HCT116 (cell line): ENCODE measurements around the gene SNAI1. TPM values are rescaled to one million over a fixed set of nuclear protein-coding genes. Genes with fewer than 3 reads are reported as not detected.

Experiments used
- ATAC-seq: fragments of 200-7000 bp; cut with Tn5 transposase; 2 replicates; pipeline ENCODE4 v1.9.1; 2020; ENCODE audit warnings: mild to moderate bottlenecking, moderate library complexity
- BruUV-seq: library from RNA; stranded (reverse); fragments of 400-500 nt; replicated peaks from 2 replicates; lab custom pipeline; 2021; lab: Mats Ljungman, UMichigan
- CTCF ChIA-PET: fragments of 300-600 bp; sonication (Branson Sonifier 250); formaldehyde crosslinking; loops from one replicate; lab custom pipeline; 2021; ENCODE audit warnings: antibody characterized with exemption; lab: Charles Lee
- POLR2A ChIA-PET: fragments of 300-600, 350-600 bp; sonication (Branson Sonifier 250); formaldehyde crosslinking; loops from one replicate; lab custom pipeline; 2021; ENCODE audit warnings: antibody characterized with exemption; lab: Charles Lee
- RAD21 ChIA-PET, 2 experiments: fragments of 300-600 bp; sonication (Branson Sonifier 250); formaldehyde crosslinking; loops; one replicate each; lab custom pipeline; 2023; ENCODE audit warnings: low total read pairs in 2 of 2; ENCODE audit not compliant: uncharacterized antibody in 2 of 2, unreplicated experiment in 2 of 2, low non-redundant PET in 1 of 2; lab: Charles Lee
- DNase-seq: peaks from one replicate; pipeline ENCODE4 v3.0.0-alpha.2; 2010; ENCODE audit warnings: low read depth, low spot score
- H2AFZ ChIP-seq: fragments of 200-600 bp; shearing (Covaris generic), sonication (generic); 2 replicates; pipeline ENCODE4 v1.6.1; 2017; ENCODE audit warnings: low read depth, mixed run types, mixed read lengths, antibody characterized with exemption, low read length; ENCODE audit not compliant: poor library complexity, severe bottlenecking
- H3K27ac ChIP-seq: 2 replicates; pipeline ENCODE4 v1.5.1; 2012; ENCODE audit warnings: low read depth, low read length
- H3K27me3 ChIP-seq: fragments of 200-600 bp; sonication (generic); 2 replicates; pipeline ENCODE4 v1.6.1; 2016; ENCODE audit warnings: mixed run types, low read length, mixed read lengths; ENCODE audit not compliant: insufficient read depth
- H3K36me3 ChIP-seq, 2 experiments: fragments of 200-500 bp in 1 of 2; fragments of 200-600 bp in 1 of 2; sonication (Bioruptor generic) in 1 of 2; sonication (generic) in 1 of 2; 2 replicates each; pipeline versions ENCODE4 v1.5.1 to v1.6.1; 2014 to 2016; ENCODE audit warnings: low read length in 2 of 2, inconsistent platforms in 1 of 2, mixed read lengths in 1 of 2, mixed run types in 1 of 2; ENCODE audit not compliant: insufficient read depth in 2 of 2, control insufficient read depth in 1 of 2
- H3K4me1 ChIP-seq, 2 experiments: fragments of 200-600 bp in 1 of 2; sonication (generic) in 1 of 2; 2 replicates each; pipeline versions ENCODE4 v1.5.1 to v1.6.1; 2012 to 2017; ENCODE audit warnings: low read length in 2 of 2, inconsistent platforms in 1 of 2, mild to moderate bottlenecking in 1 of 2, mixed read lengths in 1 of 2, mixed run types in 1 of 2, moderate library complexity in 1 of 2; ENCODE audit not compliant: insufficient read depth in 2 of 2, control insufficient read depth in 1 of 2
- H3K4me2 ChIP-seq: fragments of 200-600 bp; sonication (generic); 2 replicates; pipeline ENCODE4 v1.6.1; 2017; ENCODE audit warnings: mixed run types, low read length, mixed read lengths
- H3K4me3 ChIP-seq, 2 experiments: fragments of 200-600 bp in 1 of 2; sonication (generic) in 1 of 2; replicated peaks in 1 of 2; 2 replicates each; pipeline ENCODE4 v1.5.1; 2011 to 2016; ENCODE audit warnings: low read length in 2 of 2, control low read depth in 1 of 2, low read depth in 1 of 2, mild to moderate bottlenecking in 1 of 2, mixed read lengths in 1 of 2, mixed run types in 1 of 2
- H3K79me2 ChIP-seq: fragments of 200-600 bp; sonication (generic); 2 replicates; pipeline ENCODE4 v1.6.1; 2017; ENCODE audit warnings: mild to moderate bottlenecking, mixed run types, low read length, moderate library complexity, mixed read lengths; ENCODE audit not compliant: insufficient read depth
- H3K9ac ChIP-seq: fragments of 200-600 bp; sonication (generic); 2 replicates; pipeline ENCODE4 v1.6.1; 2016; ENCODE audit warnings: low read length, mixed read lengths
- H3K9me2 ChIP-seq: fragments of 200-600 bp; sonication (generic), shearing (Covaris generic); 2 replicates; pipeline ENCODE4 v1.6.1; 2017; ENCODE audit warnings: mixed run types, mild to moderate bottlenecking, moderate library complexity; ENCODE audit not compliant: insufficient read depth
- H3K9me3 ChIP-seq, 2 experiments: fragments of 200-500 bp in 1 of 2; fragments of 200-600 bp in 1 of 2; sonication (Bioruptor generic) in 1 of 2; sonication (generic) in 1 of 2; 2 replicates each; pipeline ENCODE4 v1.6.1; 2014 to 2017; ENCODE audit warnings: low read length in 2 of 2, mixed read lengths in 2 of 2, inconsistent platforms in 1 of 2, low read depth in 1 of 2, mild to moderate bottlenecking in 1 of 2, mixed run types in 1 of 2, moderate library complexity in 1 of 2; ENCODE audit not compliant: control insufficient read depth in 1 of 2, insufficient read depth in 1 of 2
- H4K20me1 ChIP-seq: fragments of 200-600 bp; sonication (generic), shearing (Covaris generic); 2 replicates; pipeline ENCODE4 v1.6.1; 2017; ENCODE audit warnings: mixed run types, mild to moderate bottlenecking, moderate library complexity; ENCODE audit not compliant: insufficient read depth
- CBX3 ChIP-seq: IDR thresholded peaks from 2 replicates; pipeline ENCODE4 v1.6.1; 2012; ENCODE audit warnings: low read depth
- CEBPB ChIP-seq: IDR thresholded peaks from 2 replicates; pipeline ENCODE4 v1.6.1; 2012; ENCODE audit warnings: low read depth
- EGR1 ChIP-seq: IDR thresholded peaks from 2 replicates; pipeline ENCODE4 v1.6.1; 2012; ENCODE audit warnings: low read depth
- EZH2 ChIP-seq: fragments of 200-600 bp; sonication (generic); IDR thresholded peaks from 2 replicates; pipeline ENCODE4 v1.6.1; 2017; ENCODE audit warnings: antibody characterized with exemption, mixed run types
- EZH2phosphoT487 ChIP-seq: fragments of 200-600 bp; IDR thresholded peaks from 2 replicates; pipeline ENCODE4 v1.6.1; 2018; ENCODE audit warnings: antibody characterized with exemption, borderline replicate concordance
- FOSL1 ChIP-seq: IDR thresholded peaks from 2 replicates; pipeline ENCODE4 v1.6.1; 2012; ENCODE audit warnings: low read depth
- JUND ChIP-seq: IDR thresholded peaks from 2 replicates; pipeline ENCODE4 v1.6.1; 2012
- MAX ChIP-seq: IDR thresholded peaks from 2 replicates; pipeline ENCODE4 v1.6.1; 2012
- POLR2A ChIP-seq: IDR thresholded peaks from 2 replicates; pipeline ENCODE4 v1.7.0; 2011; ENCODE audit warnings: borderline replicate concordance; ENCODE audit not compliant: insufficient read depth, insufficient read length; ENCODE audit errors: extremely low read depth
- RAD21 ChIP-seq: IDR thresholded peaks from 2 replicates; pipeline ENCODE4 v1.6.1; 2012; ENCODE audit warnings: low read depth, mild to moderate bottlenecking
- SIN3A ChIP-seq: IDR thresholded peaks from 2 replicates; pipeline ENCODE4 v1.6.1; 2012; ENCODE audit warnings: low read depth
- SP1 ChIP-seq: IDR thresholded peaks from 2 replicates; pipeline ENCODE4 v1.6.1; 2012; ENCODE audit warnings: low read depth
- TCF7L2 ChIP-seq: IDR thresholded peaks from 2 replicates; pipeline ENCODE4 v1.7.0; 2011; ENCODE audit warnings: borderline replicate concordance, inconsistent platforms; ENCODE audit not compliant: insufficient read depth, insufficient read length; ENCODE audit errors: extremely low read depth
- intact Hi-C: fragments of 100-400 bp; cut with micrococcal nuclease; formaldehyde crosslinking; loops from 2 replicates; pipeline ENCODE4 v1.10.0; 2022
- total RNA-seq: library from RNA; stranded (reverse); gene quantifications from one replicate; pipeline ENCODE4 v1.2.1, GENCODE V29; 2021; ENCODE audit not compliant: unreplicated experiment

Gene SNAI1
- total RNA-seq, 1 experiment from 2014 or later, result 13.4 TPM

- H3K27me3 ChIP-seq, result no peaks in the 10 kb centered on the region
- no peak overlapping the region for H3K4me3 ChIP-seq
- no peak for ATAC-seq
- H3K9me2 ChIP-seq, result no peaks in the 10 kb centered on the region
- RAD21 ChIA-PET, result no interaction called here
- no peaks in the 10 kb centered on the region for H3K36me3 ChIP-seq
- peaks cover 6 to 42% of the 10 kb centered on the region in 2 experiments; a peak in 3 of 4 replicates for H3K4me1 ChIP-seq
- BruUV-seq, result no TSS peak
- TF ChIP-seq FOSL1 (no peak), POLR2A (no peak), MAX (no peak), EGR1 (no peak), EZH2phosphoT487 (no peak), RAD21 (no peak), SIN3A (no peak), CEBPB (no peak), CBX3 (no peak), EZH2 (no peak), JUND (no peak)
- TF ChIP-seq, all 23 proteins: peak for 0
- intact Hi-C loops, result no loop called here
- ChIA-PET CTCF (interaction anchor here (1.6 kb wide), 1 partner anchor 9 kb away, joined by 7 read pairs; no protein-coding TSS in a partner anchor), POLR2A (no interaction called here)
- Histone ChIP-seq H3K79me2 (no peaks in the 10 kb centered on the region), H3K27ac (no peak overlapping the region), H4K20me1 (no peaks in the 10 kb centered on the region), H3K9me3 (no peaks in the 10 kb centered on the region), H3K9ac (peak overlapping the region; percentile 23), H3K4me2 (peak overlapping the region; percentile 61), H2AFZ (no peak overlapping the region)
- no peak for DNase-seq
Measured at GRCh38 chr20:49969234-49969633, 13.5 kb upstream of the SNAI1 start.

- intact Hi-C loops, result loop anchor here (10.0 kb wide), 2 partner anchors 495 to 605 kb away; no protein-coding TSS in a partner anchor
- Histone ChIP-seq H3K79me2 (no peaks in the 10 kb centered on the region), H3K4me1 (peaks cover 6 to 36% of the 10 kb centered on the region in 2 experiments; a peak in 3 of 4 replicates), H4K20me1 (no peaks in the 10 kb centered on the region), H3K27me3 (no peaks in the 10 kb centered on the region), H3K9ac (no peak overlapping the region), H3K9me3 (no peaks in the 10 kb centered on the region), H3K4me3 (no peak overlapping the region), H3K4me2 (peak overlapping the region; percentile 61; the same call in 1 of the 2 replicates), H2AFZ (no peak overlapping the region), H3K9me2 (no peaks in the 10 kb centered on the region), H3K36me3 (no peaks in the 10 kb centered on the region), H3K27ac (no peak overlapping the region)
- no TSS peak for BruUV-seq
- ATAC-seq (no peak), DNase-seq (no peak)
- POLR2A ChIA-PET, result no interaction called here
- CTCF ChIA-PET, result interaction anchor here (1.6 kb wide), 1 partner anchor 9 kb away, joined by 7 read pairs; no protein-coding TSS in a partner anchor
- TF ChIP-seq SP1, result no peak
- TF ChIP-seq MAX, result no peak
- TF ChIP-seq RAD21, result no peak
- TF ChIP-seq CEBPB, result no peak
- no peak for TF ChIP-seq TCF7L2
- RAD21 ChIA-PET, result no interaction called here
Measured at GRCh38 chr20:49969946-49970345, 12.8 kb upstream of the SNAI1 start.
